ENCODE data around the gene PLCH1. TPM values are rescaled to one million over a fixed set of nuclear protein-coding genes. Genes with fewer than 3 reads are reported as not detected.

Gene PLCH1
- total and polyA plus RNA-seq, 2 of the 13 experiments (the other 11 are each of a cell fraction or from before 2014, with no cell fraction given): 2.0 to 3.0 TPM

DNA sequence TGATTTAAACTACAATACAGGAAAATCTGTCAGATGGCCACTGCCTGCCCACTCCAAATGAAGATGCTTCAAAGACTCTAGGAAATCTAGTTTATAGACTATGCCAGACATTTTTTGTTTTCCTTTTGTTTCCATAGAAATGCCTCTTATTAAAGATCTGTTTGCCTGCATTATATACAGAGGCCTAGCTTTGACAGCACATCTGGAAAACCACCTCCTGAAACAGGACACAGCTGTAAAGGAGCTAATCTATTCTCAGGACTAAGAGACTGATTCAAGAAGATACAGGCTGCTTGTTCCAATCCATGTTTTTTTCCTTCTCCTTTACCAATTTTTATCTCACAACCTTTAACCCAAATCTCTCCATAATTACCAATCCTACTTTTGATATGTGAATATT is 376.1 kb downstream of the PLCH1 start:
- H3K9me3 ChIP-seq (ENCODE audit: low read length): 0 out of 2 replicates have a peak, but pooled peaks cover 3% of the 10 kb centered on the region
- H3K9ac ChIP-seq (ENCODE audit: insufficient read depth, low read depth, low read length): no peak overlapping the region
- FAIRE-seq (no peak), DNase-seq (ENCODE audit: low spot score) (no peak), ATAC-seq (no peak)
- H3K4me2 ChIP-seq (ENCODE audit: low read depth, low read length): no peak overlapping the region
- H3K4me1 ChIP-seq (ENCODE audit: insufficient read depth, low read length): no peaks in the 10 kb centered on the region
- TF ChIP-seq, protein P1, sequence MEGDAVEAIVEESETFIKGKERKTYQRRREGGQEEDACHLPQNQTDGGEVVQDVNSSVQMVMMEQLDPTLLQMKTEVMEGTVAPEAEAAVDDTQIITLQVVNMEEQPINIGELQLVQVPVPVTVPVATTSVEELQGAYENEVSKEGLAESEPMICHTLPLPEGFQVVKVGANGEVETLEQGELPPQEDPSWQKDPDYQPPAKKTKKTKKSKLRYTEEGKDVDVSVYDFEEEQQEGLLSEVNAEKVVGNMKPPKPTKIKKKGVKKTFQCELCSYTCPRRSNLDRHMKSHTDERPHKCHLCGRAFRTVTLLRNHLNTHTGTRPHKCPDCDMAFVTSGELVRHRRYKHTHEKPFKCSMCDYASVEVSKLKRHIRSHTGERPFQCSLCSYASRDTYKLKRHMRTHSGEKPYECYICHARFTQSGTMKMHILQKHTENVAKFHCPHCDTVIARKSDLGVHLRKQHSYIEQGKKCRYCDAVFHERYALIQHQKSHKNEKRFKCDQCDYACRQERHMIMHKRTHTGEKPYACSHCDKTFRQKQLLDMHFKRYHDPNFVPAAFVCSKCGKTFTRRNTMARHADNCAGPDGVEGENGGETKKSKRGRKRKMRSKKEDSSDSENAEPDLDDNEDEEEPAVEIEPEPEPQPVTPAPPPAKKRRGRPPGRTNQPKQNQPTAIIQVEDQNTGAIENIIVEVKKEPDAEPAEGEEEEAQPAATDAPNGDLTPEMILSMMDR (CRISPR knock-in tag; IDR thresholded peaks at IDR 0.05): no peak
- TF ChIP-seq, protein P2, sequence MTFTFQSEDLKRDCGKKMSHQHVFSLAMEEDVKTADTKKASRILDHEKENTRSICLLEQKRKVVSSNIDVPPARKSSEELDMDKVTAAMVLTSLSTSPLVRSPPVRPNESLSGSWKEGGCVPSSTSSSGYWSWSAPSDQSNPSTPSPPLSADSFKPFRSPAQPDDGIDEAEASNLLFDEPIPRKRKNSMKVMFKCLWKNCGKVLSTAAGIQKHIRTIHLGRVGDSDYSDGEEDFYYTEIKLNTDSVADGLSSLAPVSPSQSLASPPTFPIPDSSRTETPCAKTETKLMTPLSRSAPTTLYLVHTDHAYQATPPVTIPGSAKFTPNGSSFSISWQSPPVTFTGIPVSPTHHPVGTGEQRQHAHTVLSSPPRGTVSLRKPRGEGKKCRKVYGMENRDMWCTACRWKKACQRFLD (CRISPR knock-in tag; IDR thresholded peaks at IDR 0.05; ENCODE audit: borderline replicate concordance): no peak
- no peak for TF ChIP-seq ZNF501 (CRISPR knock-in tag; IDR thresholded peaks at IDR 0.05)
- TF ChIP-seq JARID2 (CRISPR knock-in tag; IDR thresholded peaks at IDR 0.05; ENCODE audit: insufficient replicate concordance): no peak
- TF ChIP-seq BCL6 (CRISPR knock-in tag; IDR thresholded peaks at IDR 0.05): no peak
- TF ChIP-seq NCOA5 (CRISPR knock-in tag; IDR thresholded peaks at IDR 0.05): no peak
- no peak for TF ChIP-seq ZNF510 (CRISPR knock-in tag; IDR thresholded peaks at IDR 0.05; ENCODE audit: low read depth)
- TF ChIP-seq, protein P3, sequence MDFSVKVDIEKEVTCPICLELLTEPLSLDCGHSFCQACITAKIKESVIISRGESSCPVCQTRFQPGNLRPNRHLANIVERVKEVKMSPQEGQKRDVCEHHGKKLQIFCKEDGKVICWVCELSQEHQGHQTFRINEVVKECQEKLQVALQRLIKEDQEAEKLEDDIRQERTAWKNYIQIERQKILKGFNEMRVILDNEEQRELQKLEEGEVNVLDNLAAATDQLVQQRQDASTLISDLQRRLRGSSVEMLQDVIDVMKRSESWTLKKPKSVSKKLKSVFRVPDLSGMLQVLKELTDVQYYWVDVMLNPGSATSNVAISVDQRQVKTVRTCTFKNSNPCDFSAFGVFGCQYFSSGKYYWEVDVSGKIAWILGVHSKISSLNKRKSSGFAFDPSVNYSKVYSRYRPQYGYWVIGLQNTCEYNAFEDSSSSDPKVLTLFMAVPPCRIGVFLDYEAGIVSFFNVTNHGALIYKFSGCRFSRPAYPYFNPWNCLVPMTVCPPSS (IDR thresholded peaks at IDR 0.05): no peak
- TF ChIP-seq ZZZ3 (CRISPR knock-in tag; IDR thresholded peaks at IDR 0.05; ENCODE audit: borderline replicate concordance): no peak
- no peak for TF ChIP-seq CEBPB (IDR thresholded peaks at IDR 0.05; ENCODE audit: borderline replicate concordance, low read depth, low read length)
- TF ChIP-seq ZSCAN22 (CRISPR knock-in tag; IDR thresholded peaks at IDR 0.05): no peak
- no peak for TF ChIP-seq RARA (CRISPR knock-in tag; IDR thresholded peaks at IDR 0.05)
- TF ChIP-seq ZNF232 (CRISPR knock-in tag; IDR thresholded peaks at IDR 0.05; ENCODE audit: borderline replicate concordance): no peak
- no peak for TF ChIP-seq SRSF1 (optimal IDR thresholded peaks at IDR 0.05; ENCODE audit: low read depth, low read length)
- no peak for TF ChIP-seq HNRNPK (IDR thresholded peaks at IDR 0.05; ENCODE audit: low read depth, low read length, poor library complexity, severe bottlenecking)
- TF ChIP-seq ASH2L (IDR thresholded peaks at IDR 0.05; ENCODE audit: insufficient read length, low read depth, low read length): no peak
- no peak for TF ChIP-seq ZMYM4 (CRISPR knock-in tag; IDR thresholded peaks at IDR 0.05)
- no peaks in the 10 kb centered on the region for H3K79me2 ChIP-seq (ENCODE audit: insufficient read depth, low read length)
- POLR2A ChIA-PET: no interaction called here
- H3K27ac ChIP-seq (ENCODE audit: extremely low read length, insufficient read depth, low read length): no peak overlapping the region
- H3K27me3 ChIP-seq (ENCODE audit: control insufficient read depth in 1 of 2, insufficient read depth in 2 of 2, low read length in 2 of 2): no peaks in the 10 kb centered on the region
- no peaks in the 10 kb centered on the region for H4K20me1 ChIP-seq (ENCODE audit: insufficient read depth, low read length)
- no peak overlapping the region for H2AFZ ChIP-seq (ENCODE audit: low read length)
- in situ Hi-C loops (cut with HindIII; ENCODE audit: extremely low pct_ligation_motif_present, low pct_unique_long_range_greater_than_20kb) (loop anchor here (25.0 kb wide), 1 partner anchor 594 kb away; no protein-coding TSS in a partner anchor), intact Hi-C loops (cut with micrococcal nuclease; ENCODE audit: unreplicated experiment) (no loop called here)
- BruUV-seq (replicated peaks): no TSS peak
- H3K4me3 ChIP-seq (replicated peaks in 1 of 3; ENCODE audit: insufficient read depth in 1 of 3, low read depth in 2 of 3, low read length in 3 of 3): no peak overlapping the region
- CTCF ChIA-PET (ENCODE audit: low intra/inter-chr PET ratio, low total read pairs): no interaction called here
- H3K36me3 ChIP-seq (replicated peaks in 1 of 2; ENCODE audit: control insufficient read depth in 1 of 2, insufficient read depth in 2 of 2, low read length in 2 of 2): no peaks in the 10 kb centered on the region

Data from HepG2 (cell line).